K562 (cell line): ENCODE measurements around the gene EVPL. TPM values are rescaled to one million over a fixed set of nuclear protein-coding genes. Genes with fewer than 3 reads are reported as not detected.

Experiments used
- AFF1 ChIP-seq, 2 experiments: fragments of 450-650 bp; IDR thresholded peaks; 2 replicates each; pipeline ENCODE4 v1.6.1; 2018; ENCODE audit warnings: mild to moderate bottlenecking in 2 of 2, low read depth in 1 of 2; ENCODE audit not compliant: partially characterized antibody in 2 of 2
- CTCF ChIP-seq, 3 experiments: IDR thresholded peaks in 2 of 3; conservative IDR thresholded peaks in 1 of 3; 2 replicates each; pipeline ENCODE4 v1.5.1; 2011 to 2012; ENCODE audit warnings: low read length in 3 of 3, mild to moderate bottlenecking in 3 of 3, control low read depth in 2 of 3, improper control_type of control experiment in 1 of 3, inconsistent platforms in 1 of 3, low read depth in 1 of 3, mixed read lengths in 1 of 3, moderate library complexity in 1 of 3; ENCODE audit not compliant: insufficient read depth in 2 of 3
- DLX4 ChIP-seq: fragments of 250-450 bp; sonication (Bioruptor Pico); IDR thresholded peaks from 2 replicates; pipeline ENCODE4 v1.6.1; 2021; ENCODE audit warnings: mild to moderate bottlenecking
- EGR1 ChIP-seq: fragments of 450-650 bp; conservative IDR thresholded peaks from 2 replicates; pipeline ENCODE4 v1.6.1; 2017; ENCODE audit warnings: mild to moderate bottlenecking
- ELF2 ChIP-seq: fragments of 250-450 bp; sonication (Bioruptor Pico); IDR thresholded peaks from 2 replicates; pipeline ENCODE4 v1.5.0; 2021; ENCODE audit warnings: mild to moderate bottlenecking
- EP400 ChIP-seq: fragments of 450-650 bp; IDR thresholded peaks from 2 replicates; pipeline ENCODE4 v1.6.1; 2017; ENCODE audit warnings: antibody characterized with exemption, mild to moderate bottlenecking, moderate library complexity
- HDGF ChIP-seq: fragments of 450-650 bp; IDR thresholded peaks from 2 replicates; pipeline ENCODE4 v1.6.1; 2016
- IFI16 ChIP-seq: fragments of 250-450 bp; sonication (Bioruptor Pico); IDR thresholded peaks from 2 replicates; pipeline ENCODE4 v2.1.2; 2022; ENCODE audit warnings: mild to moderate bottlenecking, inconsistent platforms
- JUND ChIP-seq, 2 experiments: IDR thresholded peaks; 2 replicates in 1 of 2; 3 replicates in 1 of 2; pipeline ENCODE4 v1.6.1; 2011; ENCODE audit warnings: borderline replicate concordance in 2 of 2, low read depth in 2 of 2, low read length in 2 of 2, improper control_type of control experiment in 1 of 2, missing biosample characterization in 1 of 2, missing genetic modification characterization in 1 of 2, missing genetic modification reagents in 1 of 2
- MTA1 ChIP-seq: fragments of 450-650 bp; IDR thresholded peaks from 2 replicates; pipeline ENCODE4 v1.6.1; 2017; ENCODE audit warnings: borderline replicate concordance
- NONO ChIP-seq, 2 experiments: fragments of 200-400 bp in 1 of 2; fragments of 450-650 bp in 1 of 2; formaldehyde crosslinking in 1 of 2; IDR thresholded peaks; 2 replicates each; pipeline ENCODE4 v1.6.1; 2017; ENCODE audit warnings: low read depth in 2 of 2, mild to moderate bottlenecking in 2 of 2, moderate library complexity in 2 of 2, low read length in 1 of 2
- SNAPC5 ChIP-seq: fragments of 250-450 bp; sonication (Bioruptor Pico); IDR thresholded peaks from 2 replicates; pipeline ENCODE4 v1.8.0; 2021; ENCODE audit warnings: moderate library complexity, mild to moderate bottlenecking, inconsistent platforms
- ZBTB17 ChIP-seq: fragments of 450-650 bp; formaldehyde crosslinking; IDR thresholded peaks from 2 replicates; pipeline ENCODE4 v1.4.0; 2020; ENCODE audit warnings: mild to moderate bottlenecking
- ZBTB49 ChIP-seq: sonication (generic); formaldehyde crosslinking; IDR thresholded peaks from 2 replicates; pipeline ENCODE4 v1.8.0; 2022; ENCODE audit warnings: missing genetic modification reagents, mild to moderate bottlenecking, borderline replicate concordance
- ZKSCAN3 ChIP-seq: fragments of 250-450 bp; sonication (Bioruptor Pico); IDR thresholded peaks from 2 replicates; pipeline ENCODE4 v1.4.0; 2020
- ZNF124 ChIP-seq: sonication (generic); formaldehyde crosslinking; IDR thresholded peaks from 2 replicates; pipeline ENCODE4 v1.8.1; 2022; ENCODE audit warnings: missing genetic modification reagents
- ZNF143 ChIP-seq: sonication (generic); formaldehyde crosslinking; IDR thresholded peaks from 2 replicates; pipeline ENCODE4 v1.9.0; 2022; ENCODE audit warnings: mild to moderate bottlenecking, missing genetic modification reagents
- ZNF589 ChIP-seq: fragments of 200-800 bp; sonication (Bioruptor generic); IDR thresholded peaks from 2 replicates; pipeline ENCODE4 v1.6.1; 2016; ENCODE audit warnings: low read depth, missing genetic modification characterization, missing compliant biosample characterization
- polyA plus RNA-seq, 8 experiments: library from polyadenylated mRNA; depleted of rRNA in 4 of 8; stranded (reverse) in 5 of 8; unstranded in 3 of 8; fragments of >200 nt; fragmentation: Nextera tagmentation in 2 of 8; fragmentation: Illumina TruSeq in 1 of 8; extraction: Ambion mirVana in 2 of 8; extraction: Trizol in 1 of 8; gene quantifications; 2 replicates each; pipeline versions ENCODE4 v1.2.1 to v1.2.3, GENCODE V29; 2011 to 2014; ENCODE audit warnings: inconsistent platforms in 1 of 8, missing spikeins in 1 of 8
- total RNA-seq, 7 experiments: library from RNA; depleted of rRNA in 6 of 7; stranded (reverse); fragments of >200 nt in 6 of 7; fragmentation: Illumina TruSeq in 2 of 7; extraction: Trizol in 2 of 7; gene quantifications; 2 replicates each; pipeline versions ENCODE4 v1.2.1 to v1.2.3, GENCODE V29; 2011 to 2021; ENCODE audit warnings: low replicate concordance in 1 of 7

The EVPL gene
- total and polyA plus RNA-seq, 9 of the 15 experiments (the other 6 are each of a cell fraction or from before 2014, with no cell fraction given) = 0.08 to 0.18 (median 0.16) TPM; not detected in 5

- TF ChIP-seq CTCF (IDR thresholded peaks at IDR 0.05 in 2 of 3, conservative IDR thresholded peaks at IDR 0.05 in 1 of 3; ENCODE audit: insufficient read depth in 2 of 3, low read depth in 1 of 3, low read length in 3 of 3) = peak; percentile 20 to 47 (median 28); a peak in 4 of 6 replicates
- TF ChIP-seq EP400 = peak; percentile 92
- no peak for TF ChIP-seq IFI16 (CRISPR knock-in tag)
- TF ChIP-seq ZNF143 (CRISPR knock-in tag) = no peak
- no peak for TF ChIP-seq ZNF589 (CRISPR knock-in tag)
- TF ChIP-seq ELF2 (CRISPR knock-in tag) = peak; percentile 93
- no peak for TF ChIP-seq ZNF124 (CRISPR knock-in tag)
- no peak for TF ChIP-seq SNAPC5 (CRISPR knock-in tag)
- 0 out of 2 replicates have a peak, but pooled peaks have one; percentile 12 for TF ChIP-seq MTA1
- TF ChIP-seq EGR1 = peak; percentile 90
- no peak for TF ChIP-seq DLX4
- 0 out of 4 replicates have a peak, but pooled peaks of 1 of the 2 experiments have one; percentile 7 for TF ChIP-seq NONO (IDR thresholded peaks at IDR 0.05; ENCODE audit: low read depth in 2 of 2, low read length in 1 of 2)
- TF ChIP-seq ZKSCAN3 = no peak
- TF ChIP-seq ZBTB17 (CRISPR knock-in tag) = peak; percentile 42; the same call in 1 of the 2 replicates
- TF ChIP-seq AFF1 (IDR thresholded peaks at IDR 0.05; ENCODE audit: low read depth in 1 of 2, partially characterized antibody in 2 of 2) = no peak
- no peak for TF ChIP-seq HDGF
- 0 out of 2 replicates have a peak, but pooled peaks have one; percentile 25 for TF ChIP-seq JUND (IDR thresholded peaks at IDR 0.05; ENCODE audit: borderline replicate concordance, low read depth, low read length)
- TF ChIP-seq JUND (tag; IDR thresholded peaks at IDR 0.05; ENCODE audit: borderline replicate concordance, low read depth, low read length) = no peak; the same call in 2 of the 3 replicates
- TF ChIP-seq ZBTB49 (CRISPR knock-in tag) = no peak
Observed at GRCh38 chr17:75978938-75979704, 48.0 kb downstream of the EVPL start, which contains the start of the genes ACOX1 and TEN1 (continued).
